ENCODE data around the gene CDK9. TPM values are rescaled to one million over a fixed set of nuclear protein-coding genes. Genes with fewer than 3 reads are reported as not detected.

CDK9 gene
- polyA plus RNA-seq, 1 experiment: 45.9 TPM

DNA sequence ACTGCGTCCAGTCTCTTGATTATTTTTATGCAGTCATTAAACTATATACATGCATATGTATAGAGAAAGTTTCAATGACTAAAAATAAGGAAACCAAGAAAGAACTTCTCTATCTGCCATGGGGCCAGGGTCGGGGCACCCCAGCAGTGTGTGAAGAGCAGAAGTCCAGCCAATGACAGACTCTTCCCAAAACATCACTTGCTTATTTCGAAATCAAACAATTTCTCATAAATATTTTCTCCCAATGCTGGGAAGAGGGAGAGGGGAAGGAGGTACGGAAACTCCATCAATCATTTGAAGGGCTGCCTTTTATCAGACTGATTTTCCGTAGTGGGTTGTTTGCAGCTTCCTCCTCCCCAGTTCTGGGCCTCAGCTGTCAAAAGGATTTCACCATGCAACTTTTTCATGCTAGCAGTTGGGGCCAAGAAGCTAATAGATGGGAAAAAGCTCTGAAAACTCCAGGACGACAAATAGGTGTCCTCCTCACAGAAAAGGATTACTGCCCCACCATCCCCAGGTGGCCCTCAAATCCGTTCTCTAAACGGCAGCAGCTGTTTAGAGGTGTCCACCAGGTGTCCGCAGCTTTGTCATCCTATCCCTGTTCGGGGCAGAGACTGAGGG lies 16.2 kb downstream of the CDK9 start:
- peak overlapping the region; percentile 57 for H3K27ac ChIP-seq (ENCODE audit: low read depth, low read length)
- POLR2A ChIA-PET: interaction anchor here (1.1 to 1.3 kb wide), 3 partner anchors 15 to 52 kb away, joined by 3 to 5 read pairs (median 3); partner anchors contain the start of gene ENG
- no peak for DNase-seq (ENCODE audit: low read depth, low spot score)

GRCh38 chr9:127802576-127803443 lies 17.0 kb downstream of the CDK9 start, which contains the start of gene FPGS:
Gene FPGS (plus strand): TSS chr9:127802882. CDS start chr9:127802925, 43 bp downstream.
- Histone ChIP-seq H3K9me3 (ENCODE audit: control insufficient read depth, insufficient read depth, low read length) (no peaks in the 10 kb centered on the region), H3K4me3 (ENCODE audit: low read depth, low read length) (peak within 1 kb of the TSS; percentile 79), H3K27me3 (ENCODE audit: control insufficient read depth, insufficient read depth, low read length) (no peaks in the 10 kb centered on the region), H3K27ac (ENCODE audit: low read depth, low read length) (peak within 1 kb of the TSS; percentile 86)
- ChIA-PET POLR2A (interaction anchor here (0.6 to 1.6 kb wide), 13 partner anchors 9 to 312 kb away, joined by 3 to 8 read pairs (median 4); partner anchors contain the start of gene ENG), CTCF (interaction anchor here (1.0 kb wide), 2 partner anchors 11 to 67 kb away, joined by 3 read pairs; no protein-coding TSS in a partner anchor)
- DNase-seq (ENCODE audit: low read depth, low spot score): no peak
- TF ChIP-seq, protein P1, sequence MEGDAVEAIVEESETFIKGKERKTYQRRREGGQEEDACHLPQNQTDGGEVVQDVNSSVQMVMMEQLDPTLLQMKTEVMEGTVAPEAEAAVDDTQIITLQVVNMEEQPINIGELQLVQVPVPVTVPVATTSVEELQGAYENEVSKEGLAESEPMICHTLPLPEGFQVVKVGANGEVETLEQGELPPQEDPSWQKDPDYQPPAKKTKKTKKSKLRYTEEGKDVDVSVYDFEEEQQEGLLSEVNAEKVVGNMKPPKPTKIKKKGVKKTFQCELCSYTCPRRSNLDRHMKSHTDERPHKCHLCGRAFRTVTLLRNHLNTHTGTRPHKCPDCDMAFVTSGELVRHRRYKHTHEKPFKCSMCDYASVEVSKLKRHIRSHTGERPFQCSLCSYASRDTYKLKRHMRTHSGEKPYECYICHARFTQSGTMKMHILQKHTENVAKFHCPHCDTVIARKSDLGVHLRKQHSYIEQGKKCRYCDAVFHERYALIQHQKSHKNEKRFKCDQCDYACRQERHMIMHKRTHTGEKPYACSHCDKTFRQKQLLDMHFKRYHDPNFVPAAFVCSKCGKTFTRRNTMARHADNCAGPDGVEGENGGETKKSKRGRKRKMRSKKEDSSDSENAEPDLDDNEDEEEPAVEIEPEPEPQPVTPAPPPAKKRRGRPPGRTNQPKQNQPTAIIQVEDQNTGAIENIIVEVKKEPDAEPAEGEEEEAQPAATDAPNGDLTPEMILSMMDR (IDR thresholded peaks at IDR 0.05; ENCODE audit: low read depth, low read length): no peak

More for the DNA sequence above, 16.2 kb downstream of the CDK9 start:
- Histone ChIP-seq H3K9me3 (ENCODE audit: control insufficient read depth, insufficient read depth, low read length) (no peaks in the 10 kb centered on the region), H3K4me3 (ENCODE audit: low read depth, low read length) (peak overlapping the region; percentile 58), H3K27me3 (ENCODE audit: control insufficient read depth, insufficient read depth, low read length) (no peaks in the 10 kb centered on the region)
- CTCF ChIA-PET: interaction anchor here (1.0 to 1.6 kb wide), 2 partner anchors 10 to 67 kb away, joined by 3 read pairs; partner anchors contain the start of gene TOR2A
- TF ChIP-seq, protein P1 (IDR thresholded peaks at IDR 0.05; ENCODE audit: low read depth, low read length): no peak

- no peak for DNase-seq (ENCODE audit: low read depth, low spot score)
- TF ChIP-seq, protein P1 (IDR thresholded peaks at IDR 0.05; ENCODE audit: low read depth, low read length): no peak
- no peaks in the 10 kb centered on the region for H3K9me3 ChIP-seq (ENCODE audit: control insufficient read depth, insufficient read depth, low read length)
- H3K27ac ChIP-seq (ENCODE audit: low read depth, low read length): peak overlapping the region; percentile 86
- H3K27me3 ChIP-seq (ENCODE audit: control insufficient read depth, insufficient read depth, low read length): no peaks in the 10 kb centered on the region
- ChIA-PET CTCF (interaction anchor here (1.0 kb wide), 2 partner anchors 66 kb away, joined by 3 to 7 read pairs; no protein-coding TSS in a partner anchor), POLR2A (interaction anchor here (0.7 to 1.6 kb wide), 6 partner anchors 8 to 79 kb away, joined by 3 to 8 read pairs (median 4); no protein-coding TSS in a partner anchor)
- peak overlapping the region; percentile 79 for H3K4me3 ChIP-seq (ENCODE audit: low read depth, low read length)
Measured at GRCh38 chr9:127803507-127804352, 17.9 kb downstream of the CDK9 start.

GRCh38 chr9:127805620-127806019 lies 19.8 kb downstream of the CDK9 start:
- TF ChIP-seq, protein P1 (IDR thresholded peaks at IDR 0.05; ENCODE audit: low read depth, low read length): peak; percentile 35; the same call in 1 of the 2 replicates
- ChIA-PET POLR2A (no interaction called here), CTCF (no interaction called here)
- DNase-seq (ENCODE audit: low read depth, low spot score): no peak
- no peaks in the 10 kb centered on the region for H3K27me3 ChIP-seq (ENCODE audit: control insufficient read depth, insufficient read depth, low read length)
- no peak overlapping the region for H3K4me3 ChIP-seq (ENCODE audit: low read depth, low read length)
- H3K27ac ChIP-seq (ENCODE audit: low read depth, low read length): no peak overlapping the region
- H3K9me3 ChIP-seq (ENCODE audit: control insufficient read depth, insufficient read depth, low read length): no peaks in the 10 kb centered on the region

Measured in AG04450 (cell line).